Retinal pigment epithelial cell (primary cell): ENCODE data around the gene MINK1.

Experiments
- DNase-seq: peaks from one replicate; pipeline ENCODE4 v3.0.0-alpha.2; 2010; ENCODE audit warnings: low read depth
- H3K4me3 ChIP-seq: 2 replicates; pipeline ENCODE4 v1.5.1; 2011; ENCODE audit warnings: mild to moderate bottlenecking, low read length, control low read depth, moderate library complexity
- TF ChIP-seq, protein P1 (sequence below): conservative IDR thresholded peaks from 2 replicates; pipeline ENCODE4 v1.5.1; 2011; ENCODE audit warnings: low read depth, low read length, control low read depth, inconsistent platforms

Gene MINK1

DNA sequence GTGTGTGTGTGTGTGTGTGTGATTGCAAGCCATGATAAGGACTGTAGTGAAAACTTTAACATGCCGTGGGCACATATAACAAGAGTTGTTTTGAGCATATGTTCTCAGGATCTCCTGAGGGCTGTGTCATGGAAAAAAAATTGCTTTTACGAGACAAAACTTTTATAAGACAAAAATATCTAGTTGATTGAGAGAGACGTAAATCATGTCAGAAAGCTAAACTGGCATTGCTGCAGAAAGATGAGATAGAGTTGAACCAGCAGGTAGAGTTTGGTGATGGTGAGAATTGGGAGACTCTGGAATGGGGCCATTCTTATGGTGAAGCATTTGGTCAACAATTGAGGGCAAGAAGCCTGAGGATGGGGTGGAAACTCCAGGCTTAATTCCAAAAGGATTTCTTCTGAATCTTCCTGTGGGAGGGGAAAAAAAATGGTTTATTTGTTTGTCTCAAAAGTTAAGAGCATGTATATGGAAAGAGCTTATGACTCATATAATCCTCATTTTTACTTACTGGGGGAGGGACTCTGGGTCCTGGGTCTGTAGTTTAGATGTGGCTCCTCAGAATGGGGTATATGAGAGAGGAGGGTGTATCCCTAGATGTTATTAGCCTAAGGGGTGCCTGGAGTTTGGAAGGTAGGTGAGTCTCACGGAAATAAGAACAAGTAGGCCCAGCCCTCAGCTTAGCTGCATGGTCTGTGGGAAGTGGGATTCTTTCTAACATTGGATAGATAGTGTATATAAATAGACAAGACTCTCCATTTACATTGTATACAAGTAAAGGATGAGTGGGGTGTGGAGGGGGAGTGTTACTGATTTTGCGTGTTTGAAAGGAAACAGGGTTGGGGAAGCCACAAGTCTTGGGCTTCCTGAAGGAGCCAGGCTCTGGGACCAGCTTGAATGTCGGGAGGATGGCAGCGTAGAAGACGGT is 7.1 kb downstream of the MINK1 start:
- peak; percentile 17 for DNase-seq
- H3K4me3 ChIP-seq, result no peak overlapping the region
- TF ChIP-seq, protein P1, sequence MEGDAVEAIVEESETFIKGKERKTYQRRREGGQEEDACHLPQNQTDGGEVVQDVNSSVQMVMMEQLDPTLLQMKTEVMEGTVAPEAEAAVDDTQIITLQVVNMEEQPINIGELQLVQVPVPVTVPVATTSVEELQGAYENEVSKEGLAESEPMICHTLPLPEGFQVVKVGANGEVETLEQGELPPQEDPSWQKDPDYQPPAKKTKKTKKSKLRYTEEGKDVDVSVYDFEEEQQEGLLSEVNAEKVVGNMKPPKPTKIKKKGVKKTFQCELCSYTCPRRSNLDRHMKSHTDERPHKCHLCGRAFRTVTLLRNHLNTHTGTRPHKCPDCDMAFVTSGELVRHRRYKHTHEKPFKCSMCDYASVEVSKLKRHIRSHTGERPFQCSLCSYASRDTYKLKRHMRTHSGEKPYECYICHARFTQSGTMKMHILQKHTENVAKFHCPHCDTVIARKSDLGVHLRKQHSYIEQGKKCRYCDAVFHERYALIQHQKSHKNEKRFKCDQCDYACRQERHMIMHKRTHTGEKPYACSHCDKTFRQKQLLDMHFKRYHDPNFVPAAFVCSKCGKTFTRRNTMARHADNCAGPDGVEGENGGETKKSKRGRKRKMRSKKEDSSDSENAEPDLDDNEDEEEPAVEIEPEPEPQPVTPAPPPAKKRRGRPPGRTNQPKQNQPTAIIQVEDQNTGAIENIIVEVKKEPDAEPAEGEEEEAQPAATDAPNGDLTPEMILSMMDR, result no peak

DNA sequence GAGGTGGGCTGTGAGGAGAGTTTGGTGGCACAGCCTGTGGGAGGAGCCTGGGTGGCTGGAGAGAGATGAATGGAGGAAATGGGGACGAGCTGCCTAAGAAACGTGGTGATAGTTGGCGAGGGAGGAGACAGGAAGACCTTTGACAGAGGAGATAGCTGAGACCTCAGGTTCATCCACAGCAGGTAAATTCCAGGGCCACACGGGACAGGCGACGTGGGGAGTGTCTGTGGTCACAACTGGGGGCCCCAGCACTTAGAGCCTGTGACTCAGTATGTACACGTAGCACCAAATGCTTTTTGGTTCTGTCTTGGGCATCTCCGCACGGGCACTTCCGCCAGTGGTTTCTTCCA is 7.7 kb downstream of the MINK1 start:
- no peak overlapping the region for H3K4me3 ChIP-seq
- TF ChIP-seq, protein P1, result no peak
- no peak for DNase-seq

DNA sequence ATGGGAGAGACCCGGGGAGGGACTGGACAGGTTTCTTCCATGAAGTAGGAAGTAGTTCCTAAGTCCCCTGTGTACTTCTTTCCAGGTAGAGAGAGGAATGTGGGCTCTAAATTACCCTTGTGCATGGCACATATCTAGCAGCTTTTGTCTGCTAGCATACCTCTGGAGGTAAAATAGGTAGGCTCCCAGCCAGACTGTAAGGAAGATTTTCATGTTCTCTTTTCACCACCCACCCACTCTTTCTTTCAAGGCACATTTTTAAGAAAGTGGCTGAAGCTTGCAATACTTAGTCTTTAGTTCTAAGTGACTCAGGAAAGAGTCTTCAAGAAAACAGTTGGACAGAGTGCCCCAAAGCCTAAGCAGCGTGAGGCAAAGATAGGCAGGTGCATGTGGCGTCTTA is 9.2 kb downstream of the MINK1 start:
- no peak overlapping the region for H3K4me3 ChIP-seq
- TF ChIP-seq, protein P1, result no peak
- no peak for DNase-seq

DNA sequence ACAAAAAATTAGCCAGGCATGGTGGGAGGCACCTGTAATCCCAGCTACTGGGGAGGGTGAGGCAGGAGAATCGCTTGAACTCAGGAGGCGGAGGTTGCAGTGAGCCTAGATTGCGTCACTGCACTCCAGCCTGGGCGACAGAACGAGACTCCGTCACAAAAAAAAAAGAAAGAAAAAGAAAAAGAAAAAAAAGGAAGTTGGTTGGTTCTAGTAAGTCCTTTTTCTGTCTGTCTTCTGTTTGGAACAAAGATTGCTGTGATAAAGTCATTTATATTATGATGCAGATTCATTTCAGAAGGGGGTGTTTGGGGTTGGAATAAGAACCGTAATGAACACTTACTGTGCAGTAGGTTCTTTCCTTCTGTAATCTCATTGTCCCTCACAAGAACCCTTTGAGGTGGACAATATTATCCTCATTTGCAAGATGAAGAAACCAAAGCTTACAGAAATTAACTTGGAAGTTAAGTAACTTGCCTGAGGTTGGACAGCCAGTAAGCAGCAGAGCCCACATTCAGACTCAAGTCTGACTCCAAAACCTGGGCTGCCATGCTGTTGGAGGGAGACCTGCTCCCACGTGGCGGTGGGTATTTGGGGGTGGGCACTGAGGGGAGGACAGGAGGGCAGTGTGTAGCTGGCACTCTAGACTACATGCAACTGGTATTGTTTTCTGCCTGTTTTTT is 10.3 kb downstream of the MINK1 start:
- H3K4me3 ChIP-seq, result no peak overlapping the region
- DNase-seq, result no peak
- TF ChIP-seq, protein P1, result no peak

DNA sequence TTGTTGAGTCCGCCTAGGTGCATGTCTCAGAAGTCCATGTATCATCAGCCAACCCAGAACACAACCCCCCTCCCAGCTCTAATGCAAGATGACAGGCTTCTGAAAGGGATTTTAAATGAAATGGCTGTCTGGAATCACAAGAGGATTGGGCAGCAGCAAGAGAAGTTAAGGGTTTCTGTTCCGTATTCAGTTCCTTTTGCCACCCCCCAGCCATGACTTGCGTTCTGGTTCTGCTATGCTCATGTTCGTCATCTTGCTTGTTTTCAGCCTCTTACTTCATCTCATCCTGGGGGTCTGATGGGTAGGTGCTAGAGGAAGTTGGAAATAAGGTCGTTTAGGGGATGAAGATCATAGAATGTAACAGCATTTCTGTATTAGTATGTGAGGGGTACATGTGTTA is 12.0 kb downstream of the MINK1 start:
- TF ChIP-seq, protein P1, result no peak
- H3K4me3 ChIP-seq, result no peak overlapping the region
- no peak for DNase-seq

DNA sequence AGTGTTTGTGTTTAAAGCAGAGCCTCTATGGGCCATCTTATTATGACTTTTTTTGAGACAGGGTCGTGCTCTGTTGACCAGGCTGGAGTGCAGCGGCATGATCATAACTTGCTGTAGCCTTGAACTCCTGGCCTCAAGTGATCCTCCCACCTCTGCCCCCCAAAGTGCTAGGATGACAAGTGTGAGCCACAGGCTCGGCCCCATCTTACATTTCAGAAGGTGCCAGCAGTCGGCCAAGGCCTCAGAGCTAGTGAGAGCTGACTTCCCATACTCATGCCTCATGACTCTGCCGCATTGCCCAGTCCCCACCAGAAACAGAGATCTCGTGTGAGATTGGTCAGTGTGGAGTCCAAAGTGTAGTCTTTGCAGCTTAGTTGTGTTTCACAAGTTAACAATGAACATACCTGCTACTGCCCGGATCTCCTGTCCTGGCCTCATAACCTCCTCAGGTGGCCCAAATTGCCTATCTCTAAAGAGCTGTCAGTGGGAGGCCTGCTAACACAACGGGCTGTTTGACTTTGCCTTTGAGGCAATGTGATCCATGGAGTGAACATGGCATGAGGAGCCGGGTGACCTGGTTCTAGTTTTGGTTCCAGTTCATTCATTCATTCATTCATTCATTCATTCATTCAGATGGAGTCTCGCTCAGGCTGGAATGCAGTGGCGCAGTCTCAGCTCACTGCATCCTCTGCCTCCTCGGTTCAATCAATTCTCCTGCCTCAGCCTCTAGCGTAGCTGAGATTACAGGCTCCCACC is 13.7 kb downstream of the MINK1 start:
- no peak overlapping the region for H3K4me3 ChIP-seq
- TF ChIP-seq, protein P1, result no peak
- DNase-seq, result no peak
